ENCODE data around the gene C2.

C2 gene

DNA sequence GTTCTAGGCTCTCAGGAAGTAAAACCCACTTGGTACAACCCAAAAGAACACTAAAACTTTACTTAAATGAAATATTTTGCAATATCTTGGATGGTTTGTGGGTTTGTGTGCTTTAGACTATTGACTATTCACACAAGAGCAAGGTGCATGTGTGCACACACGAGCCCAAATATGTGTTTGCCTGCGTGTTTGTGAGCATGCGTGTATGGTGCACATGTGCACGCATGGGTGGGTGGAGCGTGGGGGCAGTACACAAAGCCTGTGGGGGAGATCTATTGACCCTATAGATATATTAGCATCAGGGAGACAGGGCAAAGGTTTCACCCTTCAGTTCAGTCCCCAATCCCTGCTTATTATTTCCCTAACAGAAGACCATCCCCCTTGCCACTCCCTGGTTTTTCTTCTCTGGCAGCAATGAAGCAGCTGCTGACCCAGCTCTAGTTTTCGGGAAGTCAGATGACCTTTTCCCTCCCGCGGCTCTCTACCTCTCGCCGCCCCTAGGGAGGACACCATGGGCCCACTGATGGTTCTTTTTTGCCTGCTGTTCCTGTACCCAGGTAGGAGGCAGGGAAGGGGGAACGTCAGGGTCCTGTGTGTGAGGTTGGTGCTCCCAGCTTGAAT lies at the start of gene C2:
TSS of gene C2 (plus strand) at position 476 of the 621 bp plus-strand sequence. CDS start at position 512, 36 bp downstream.
- no peak for DNase-seq

DNA sequence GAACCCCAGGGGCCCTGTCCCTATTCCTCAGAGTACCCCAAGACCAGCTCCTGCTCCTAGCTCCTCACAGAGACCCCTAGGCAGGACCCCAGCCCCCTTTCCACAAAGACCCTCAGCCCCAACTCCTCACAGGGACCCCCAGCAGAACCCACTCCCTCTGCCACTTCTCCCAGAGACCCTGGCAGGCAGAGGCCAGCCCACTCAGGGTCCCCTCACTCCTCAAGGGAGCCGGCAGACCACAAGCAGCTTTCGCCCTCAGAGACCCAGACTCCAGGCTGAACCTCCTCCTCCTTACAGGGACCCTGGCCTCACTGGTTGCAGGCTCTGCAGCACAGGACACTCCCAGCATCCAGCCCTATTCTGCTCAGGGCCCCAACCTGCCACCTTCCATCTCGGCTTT lies 49.3 kb upstream of the C2 start:
- DNase-seq: no peak

- DNase-seq: no peak
These were observed 48.8 kb upstream of the C2 start, which contains the start of gene SLC44A4 for GRCh38 chr6:31878726-31879125. Gene SLC44A4, minus strand, starts transcription at chr6:31878997. Its CDS starts 17 bp downstream, at chr6:31878980.

DNA sequence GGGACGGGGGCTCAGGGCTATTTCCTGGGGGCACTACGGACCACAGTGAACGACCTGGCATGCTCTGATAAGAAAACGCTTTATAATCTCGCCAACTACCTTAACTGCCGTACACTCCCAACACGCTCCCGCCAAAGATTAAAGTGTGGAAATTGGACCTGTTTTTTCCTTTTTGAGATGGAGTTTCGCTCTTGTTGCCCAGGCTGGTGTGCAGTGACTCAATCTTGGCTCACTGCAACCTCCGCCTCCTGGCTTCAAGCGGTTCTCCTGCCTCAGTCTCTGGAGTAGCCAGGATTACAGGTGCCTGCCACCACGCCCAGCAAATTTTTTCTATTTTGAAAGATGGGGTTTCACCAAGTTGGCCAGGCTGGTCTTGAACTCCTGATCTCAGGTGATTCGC lies 48.4 kb upstream of the C2 start:
- DNase-seq: no peak

- DNase-seq: no peak
These were observed 47.6 kb upstream of the C2 start for GRCh38 chr6:31879901-31880300.

- DNase-seq: no peak
These were observed 46.9 kb upstream of the C2 start for GRCh38 chr6:31880616-31881015.

DNA sequence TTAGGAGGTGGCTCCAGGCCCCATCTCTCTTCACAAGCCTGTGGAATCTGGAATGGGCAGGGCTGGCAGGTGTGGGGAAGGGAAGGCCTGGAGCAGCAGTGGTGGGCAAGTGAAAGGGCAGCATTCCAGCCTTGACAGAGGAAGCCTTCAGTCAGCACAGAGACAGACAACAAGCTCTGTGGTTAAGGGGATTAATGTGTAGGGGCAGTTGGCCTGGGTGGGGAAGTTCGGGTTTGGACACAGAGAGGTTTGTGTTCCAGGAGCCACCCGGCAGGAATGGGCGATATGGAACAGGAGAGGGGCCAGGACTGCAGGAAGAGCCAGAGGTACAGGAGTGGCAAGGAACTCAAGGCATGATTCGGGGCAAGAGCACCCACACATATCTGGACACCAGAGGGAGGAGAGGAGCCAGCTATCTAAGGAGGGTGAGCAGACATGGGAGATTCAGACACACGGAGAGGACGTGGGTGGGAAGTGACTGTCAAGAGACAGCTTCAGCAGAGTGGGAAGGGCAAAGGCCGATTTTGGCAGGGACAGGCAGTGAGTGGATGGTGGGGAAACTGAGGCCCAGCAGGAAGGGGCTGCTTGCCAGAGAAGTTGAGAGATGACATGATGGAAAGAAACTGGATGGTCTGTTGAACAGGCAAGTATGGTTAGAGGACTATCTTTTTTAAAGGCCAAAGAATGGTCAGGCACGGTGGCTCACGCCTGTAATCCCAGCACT lies 46.2 kb upstream of the C2 start:
- no peak for DNase-seq

- no peak for DNase-seq
These were observed 45.2 kb upstream of the C2 start for GRCh38 chr6:31882344-31882743.

- no peak for DNase-seq
These were observed 43.8 kb upstream of the C2 start for GRCh38 chr6:31883676-31884075.

- no peak for DNase-seq
These were observed 42.9 kb upstream of the C2 start for GRCh38 chr6:31884528-31885035.

DNA sequence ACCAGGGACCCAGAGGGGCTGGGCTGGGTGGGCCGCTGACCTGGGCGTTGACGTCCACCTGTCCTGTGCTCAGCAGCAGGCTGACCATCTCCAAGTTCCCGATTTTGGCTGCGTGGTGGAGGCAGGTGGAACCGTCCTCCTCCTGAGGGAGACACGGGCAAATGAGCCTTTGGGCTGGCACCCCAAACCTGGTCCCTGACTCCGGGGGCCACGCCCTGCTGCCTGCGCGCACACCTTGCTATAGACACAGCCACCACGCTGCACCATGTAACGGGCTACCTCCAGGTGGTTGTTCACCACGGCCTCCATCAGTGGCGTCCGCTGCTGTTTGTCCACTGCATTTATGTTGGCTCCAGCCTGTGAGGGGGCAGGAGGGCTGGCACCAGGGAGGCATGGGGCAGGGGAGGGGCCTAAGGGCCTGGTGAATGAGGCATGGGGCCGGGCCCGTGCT lies 41.0 kb upstream of the C2 start:
- no peak for DNase-seq

DNA sequence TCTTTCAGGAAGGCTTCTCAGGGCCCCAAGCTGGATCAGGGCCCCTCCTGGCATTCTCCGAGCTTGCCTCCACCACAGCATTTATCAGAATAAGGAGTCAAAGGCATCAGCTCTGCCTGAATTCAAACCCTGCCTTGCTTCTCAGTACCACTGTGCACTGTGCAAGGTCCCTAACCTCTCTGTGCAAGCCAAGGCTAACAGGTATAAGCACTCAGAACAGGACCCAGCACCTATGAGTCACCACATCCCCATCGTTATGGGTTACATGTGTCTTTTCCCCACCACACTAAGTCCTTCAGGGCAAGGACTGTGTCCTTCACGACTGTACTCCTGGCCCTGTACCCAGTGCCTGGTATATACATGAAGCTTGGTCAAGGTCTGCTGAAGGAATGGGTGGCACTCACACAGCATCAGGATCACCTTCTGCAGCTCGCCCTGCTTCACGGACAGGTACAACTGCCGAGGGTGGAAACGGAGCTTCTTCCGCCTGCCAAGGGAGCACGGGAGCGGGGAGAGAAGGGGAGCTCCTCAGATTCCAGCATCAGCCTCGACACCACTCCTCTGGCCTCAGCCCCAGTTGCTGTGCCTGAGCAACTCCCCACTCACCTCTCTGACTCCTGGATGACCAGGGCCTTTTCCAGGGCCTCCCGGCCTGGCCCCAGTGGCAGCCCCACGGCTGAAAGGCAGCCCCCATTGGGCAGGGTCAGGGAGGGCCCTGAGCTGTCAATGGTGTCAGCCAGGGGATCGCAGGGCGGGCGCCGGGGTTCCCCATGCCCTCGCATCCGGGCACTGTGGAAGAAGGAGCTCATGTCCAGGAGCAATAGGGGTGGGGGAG lies 40.1 kb upstream of the C2 start:
- DNase-seq: no peak

GRCh38 chr6:31888276-31889258 lies 39.0 kb upstream of the C2 start:
- no peak for DNase-seq

DNA sequence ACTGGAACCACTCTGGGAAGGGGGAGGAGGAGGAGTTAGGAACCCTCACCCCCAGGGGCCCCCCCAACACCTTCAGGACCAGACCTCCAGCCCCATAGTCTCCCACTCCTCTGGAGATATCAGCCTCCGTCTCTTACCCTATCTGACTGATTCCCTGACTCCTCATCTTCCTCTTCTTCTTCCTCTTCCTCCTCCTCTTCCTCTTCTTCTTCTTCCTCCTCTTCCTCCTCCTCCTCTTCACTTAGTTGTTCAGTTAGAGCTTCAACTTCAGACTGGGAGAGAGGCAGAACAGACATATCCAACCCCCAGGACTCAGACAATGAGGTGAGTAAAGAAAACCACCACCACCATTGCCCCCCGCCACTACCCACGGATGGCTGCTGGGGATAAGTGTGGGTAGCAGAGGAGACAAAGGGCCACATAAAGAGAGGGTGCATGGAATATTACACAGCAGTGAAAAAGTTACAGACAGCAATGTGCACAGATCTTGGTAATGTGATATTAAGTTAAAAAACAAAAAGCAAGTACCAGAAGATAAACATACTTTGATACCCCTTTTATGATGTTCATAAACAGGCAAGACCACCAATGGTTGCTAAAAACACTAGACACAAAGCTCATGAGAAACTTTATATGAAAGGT lies 38.1 kb upstream of the C2 start:
- no peak for DNase-seq

GRCh38 chr6:31892821-31893220 lies 34.7 kb upstream of the C2 start:
- DNase-seq: no peak

GRCh38 chr6:31896493-31896855 lies 31.0 kb upstream of the C2 start:
- no peak for DNase-seq

GRCh38 chr6:31896856-31897611 lies 30.5 kb upstream of the C2 start:
- DNase-seq: no peak

DNA sequence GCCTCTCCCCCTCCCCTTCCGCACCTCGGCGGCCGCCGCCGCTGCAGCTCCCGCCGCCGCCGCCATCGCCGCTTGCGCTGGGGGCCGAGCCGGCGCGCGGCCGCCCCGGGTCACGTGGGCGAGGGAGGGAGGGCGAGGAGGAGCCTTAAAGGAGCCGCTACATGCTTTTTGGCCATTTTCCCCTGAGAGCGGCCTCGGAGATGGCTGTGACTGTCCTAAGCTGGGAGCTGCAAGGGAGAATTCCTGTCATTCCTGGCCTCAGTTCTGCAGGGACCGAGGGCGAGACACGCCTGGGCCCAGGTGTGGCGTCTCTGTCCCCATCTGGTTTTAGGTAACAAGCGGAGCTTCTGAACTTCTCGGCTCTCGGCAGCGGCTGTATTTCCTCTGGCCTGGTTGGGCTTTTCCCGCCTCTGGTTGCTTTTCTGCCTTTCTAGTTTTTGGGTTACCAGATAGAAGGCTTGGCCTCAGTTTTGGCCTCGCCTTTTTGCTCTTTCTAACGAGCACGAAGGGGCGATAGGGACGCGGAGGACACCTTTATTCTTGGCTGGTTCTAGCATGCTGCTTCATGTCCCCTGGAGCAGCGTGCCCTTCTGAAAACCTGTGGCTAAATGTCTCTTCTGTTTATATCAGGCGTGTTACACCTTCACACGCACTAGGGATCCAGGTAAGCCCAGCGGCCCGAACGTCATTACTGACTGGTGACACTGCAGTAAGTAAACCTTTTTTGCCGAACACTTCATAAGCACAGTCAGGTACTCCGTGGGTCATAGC lies 29.7 kb upstream of the C2 start, which contains the start of gene EHMT2:
TSS of gene EHMT2 (minus strand) at position 87 of the 771 bp plus-strand sequence. CDS start at position 66, 21 bp downstream.
- DNase-seq: peak; percentile 80

GRCh38 chr6:31898383-31899011 lies 29.0 kb upstream of the C2 start:
- DNase-seq: peak; percentile 51

Measured in COR-L47 (cell line).